Right ventricle myocardium inferior (tissue), 1 donor: ENCODE data around the gene CNPPD1. TPM values are rescaled to one million over a fixed set of nuclear protein-coding genes. Genes with fewer than 3 reads are reported as not detected.

ENCODE experiments used
- ATAC-seq: fragments of 200-7000 bp; cut with Tn5 transposase; one replicate; pipeline ENCODE4 v1.9.1; 2020; ENCODE audit warnings: mild to moderate bottlenecking, moderate library complexity
- DNase-seq: peaks from one replicate; pipeline ENCODE4 v3.0.0; 2021; ENCODE audit errors: missing footprints
- intact Hi-C: fragments of 100-400 bp; cut with DNase I; formaldehyde crosslinking; loops from one replicate; pipeline ENCODE4 v1.11.0; 2022
- total RNA-seq: library from RNA; stranded (reverse); fragmentation: NEBNext Ultra II Directional; extraction: Animal tissue kit (Norgen Biotek cat#: 25700); gene quantifications from one replicate; pipeline ENCODE4 v1.2.1, GENCODE V29; 2021
- donor health status: DM: no; HTN: yes; CAD: no; lungs with severe emphysema.

Gene CNPPD1
- total RNA-seq, 1 donor from 2014 or later, result 72.7 TPM

DNA sequence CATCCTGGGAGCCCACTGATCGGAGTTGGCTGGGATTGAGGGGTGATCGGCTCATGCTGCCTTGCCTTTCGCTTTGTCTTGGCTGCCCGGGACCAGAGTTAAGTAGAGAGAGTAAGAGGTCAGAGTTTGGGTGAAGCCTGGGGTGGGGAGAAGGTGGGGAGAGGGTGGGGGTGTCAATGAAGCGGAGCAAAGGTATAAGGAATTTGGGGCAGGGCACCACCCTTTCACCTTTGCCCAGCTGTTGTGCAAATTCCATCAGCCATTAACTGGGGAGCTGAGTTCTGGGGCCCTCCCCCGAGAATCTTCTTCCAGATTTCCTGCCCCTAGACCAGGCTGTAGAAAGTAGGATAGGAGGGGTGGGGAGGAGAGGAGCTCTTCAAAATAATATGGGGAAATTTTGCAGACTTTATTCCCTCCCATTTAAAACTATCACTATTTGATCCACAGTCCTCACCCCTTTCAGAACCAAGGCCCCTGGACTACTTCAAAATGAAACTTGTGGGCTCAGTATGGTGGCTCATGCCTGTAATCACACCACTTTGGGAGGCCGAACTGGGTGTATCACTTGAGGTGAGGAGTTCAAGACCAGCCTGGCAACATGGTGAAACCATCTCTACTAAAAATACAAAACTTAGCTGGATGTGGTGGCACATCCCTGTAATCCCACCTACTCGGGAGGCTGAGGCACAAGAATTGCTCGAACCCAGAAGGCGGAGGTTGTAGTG lies 6.6 kb downstream of the CNPPD1 start, which contains the start of gene SLC23A3:
Gene SLC23A3 (minus strand): TSS at position 100 of the 725 bp plus-strand sequence. CDS start 45 bp downstream, at position 55.
- no peak for DNase-seq
- intact Hi-C loops, result no loop called here

DNA sequence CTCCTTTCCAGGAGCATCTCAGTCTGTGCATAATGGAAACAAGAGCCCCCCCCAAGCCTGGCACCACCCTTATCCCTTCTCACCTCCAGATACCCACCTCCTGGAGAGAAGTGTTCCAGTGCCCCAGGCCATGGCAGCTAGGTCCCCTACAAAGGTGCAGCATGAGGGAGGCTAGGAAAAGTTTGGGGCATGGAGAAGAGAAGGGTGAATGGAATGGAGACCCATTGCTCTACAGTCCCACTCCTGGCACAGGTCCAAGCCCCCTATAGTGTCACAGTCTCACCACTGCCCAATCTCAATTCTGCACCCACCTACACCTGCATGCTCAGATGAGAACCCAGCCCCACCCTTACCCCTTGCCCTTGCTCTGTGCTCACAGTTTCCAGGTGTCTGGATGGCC lies 7.8 kb downstream of the CNPPD1 start:
- no peak for DNase-seq
- no peak for ATAC-seq
- intact Hi-C loops, result no loop called here

More for the DNA sequence above, 6.6 kb downstream of the CNPPD1 start, which contains the start of gene SLC23A3:
- no peak for ATAC-seq

DNA sequence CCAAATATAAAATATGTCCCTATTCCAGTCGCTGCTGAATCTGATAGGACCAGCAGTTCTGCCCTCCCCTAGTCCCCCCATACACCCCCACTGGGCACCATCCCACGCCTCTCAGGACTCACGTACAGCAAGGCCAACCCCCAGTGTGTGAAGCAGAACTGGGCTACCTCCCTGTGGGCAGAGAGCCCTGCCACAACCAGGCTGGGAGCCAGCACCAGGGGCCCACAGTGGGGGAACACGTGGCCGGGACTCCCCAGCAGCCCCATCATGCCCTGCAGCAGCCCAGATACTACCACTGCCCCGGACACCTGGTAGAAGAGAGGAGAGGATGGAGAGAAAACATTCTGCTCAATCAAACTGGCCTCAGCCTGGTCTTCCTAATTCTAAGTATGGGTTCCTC lies 8.2 kb downstream of the CNPPD1 start:
- intact Hi-C loops, result no loop called here
- ATAC-seq (no peak), DNase-seq (no peak)

DNA sequence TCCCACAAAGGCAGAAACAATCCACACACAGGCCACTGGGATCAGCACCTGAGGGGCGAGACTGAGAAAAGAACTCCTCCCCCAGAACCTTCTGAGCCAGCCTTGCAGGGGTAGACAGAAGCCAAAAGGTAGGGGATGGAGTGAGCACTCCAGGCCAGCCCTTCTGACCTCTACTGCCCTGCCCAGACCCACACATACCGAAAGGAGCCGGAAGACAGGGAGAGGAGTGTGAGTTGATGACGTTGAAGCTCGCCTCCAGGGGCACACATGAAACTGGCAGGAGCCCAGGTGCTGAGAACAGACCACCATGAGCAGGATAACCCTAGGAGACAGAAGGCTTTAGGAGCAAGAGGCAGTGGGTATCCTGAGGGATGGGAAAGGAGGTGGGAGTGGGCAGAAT lies 8.7 kb downstream of the CNPPD1 start:
- intact Hi-C loops, result no loop called here
- ATAC-seq (no peak), DNase-seq (no peak)

DNA sequence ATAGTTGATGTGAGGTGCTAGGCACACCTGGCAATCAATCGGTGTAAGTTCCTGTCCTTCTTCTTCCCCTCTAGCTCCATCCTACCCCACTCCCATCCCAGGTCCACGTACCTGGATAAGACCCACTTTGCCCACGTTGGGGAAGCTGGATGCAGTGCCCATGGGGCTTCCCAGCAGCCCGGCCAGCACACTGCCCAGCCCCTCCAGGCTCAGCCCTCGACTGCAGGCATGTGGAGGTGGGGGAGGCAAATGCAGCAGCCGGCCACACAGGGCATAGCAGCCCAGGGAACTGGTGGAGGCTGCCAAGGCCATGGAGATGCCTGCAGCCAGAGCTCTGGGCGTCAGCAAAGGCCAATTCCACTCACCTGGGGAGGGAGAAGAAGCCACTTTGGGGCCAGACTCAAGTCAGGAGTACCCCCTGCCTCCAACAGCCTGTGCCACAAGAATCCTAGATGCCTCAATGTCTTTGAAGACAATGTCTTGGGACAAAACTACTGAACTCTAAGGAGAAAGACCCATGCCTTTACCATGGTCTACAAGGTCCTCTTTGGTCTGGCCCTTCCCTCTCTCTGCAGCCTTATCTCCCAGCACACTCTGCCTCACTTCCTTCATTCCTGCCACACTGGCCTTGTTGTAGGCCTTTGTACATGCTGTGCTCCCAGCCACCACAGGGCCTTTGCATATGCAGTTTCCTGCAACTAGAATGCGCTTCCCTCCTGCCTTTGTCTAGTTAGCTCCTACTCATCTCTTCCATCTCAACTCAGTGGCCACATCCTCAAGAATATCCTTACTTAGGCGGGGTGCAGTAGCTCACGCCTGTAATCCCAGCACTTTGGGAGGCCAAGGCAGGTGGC lies 11.4 kb downstream of the CNPPD1 start:
- ATAC-seq, result no peak
- DNase-seq, result no peak
- intact Hi-C loops, result no loop called here

DNA sequence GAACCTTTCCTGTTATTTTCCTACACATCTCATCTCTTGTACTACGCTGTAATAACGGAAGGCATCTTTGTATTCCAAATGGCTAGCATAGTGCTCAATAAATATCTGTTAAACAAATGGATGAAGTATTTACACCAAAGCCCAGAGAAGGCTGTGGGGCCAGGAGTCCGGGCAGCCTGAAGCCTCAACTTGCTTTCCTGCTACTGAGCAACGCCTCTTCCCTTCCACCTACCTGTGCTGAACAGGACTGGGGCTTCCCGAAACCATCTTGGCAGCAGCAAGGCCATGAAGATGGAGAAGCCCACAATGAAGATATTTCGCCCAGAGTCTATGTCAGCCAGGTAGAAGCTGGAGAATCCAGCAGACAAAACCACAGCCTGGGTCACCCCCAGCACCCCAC lies 13.6 kb downstream of the CNPPD1 start:
- intact Hi-C loops, result no loop called here
- ATAC-seq, result no peak
- DNase-seq, result no peak

DNA sequence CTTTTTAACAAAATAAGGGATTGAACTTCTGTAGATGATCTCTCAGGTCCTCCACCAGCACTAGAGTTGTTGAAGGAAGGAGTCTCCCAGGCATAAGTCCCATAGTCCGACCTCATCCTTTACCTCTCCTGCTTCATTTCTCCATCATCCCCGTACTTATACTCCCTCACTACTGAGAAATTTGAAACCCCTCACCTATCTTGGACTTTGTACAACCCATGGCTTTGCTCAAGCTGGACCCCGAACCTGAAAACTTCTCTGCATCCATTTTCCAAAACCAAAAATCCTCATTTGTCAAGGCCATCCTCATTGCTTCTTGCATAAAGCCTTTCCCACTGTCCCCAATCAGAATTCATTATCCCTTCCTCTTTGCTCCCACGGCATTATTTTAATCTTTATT lies 15.6 kb downstream of the CNPPD1 start:
- ATAC-seq (no peak), DNase-seq (no peak)
- intact Hi-C loops, result no loop called here

DNA sequence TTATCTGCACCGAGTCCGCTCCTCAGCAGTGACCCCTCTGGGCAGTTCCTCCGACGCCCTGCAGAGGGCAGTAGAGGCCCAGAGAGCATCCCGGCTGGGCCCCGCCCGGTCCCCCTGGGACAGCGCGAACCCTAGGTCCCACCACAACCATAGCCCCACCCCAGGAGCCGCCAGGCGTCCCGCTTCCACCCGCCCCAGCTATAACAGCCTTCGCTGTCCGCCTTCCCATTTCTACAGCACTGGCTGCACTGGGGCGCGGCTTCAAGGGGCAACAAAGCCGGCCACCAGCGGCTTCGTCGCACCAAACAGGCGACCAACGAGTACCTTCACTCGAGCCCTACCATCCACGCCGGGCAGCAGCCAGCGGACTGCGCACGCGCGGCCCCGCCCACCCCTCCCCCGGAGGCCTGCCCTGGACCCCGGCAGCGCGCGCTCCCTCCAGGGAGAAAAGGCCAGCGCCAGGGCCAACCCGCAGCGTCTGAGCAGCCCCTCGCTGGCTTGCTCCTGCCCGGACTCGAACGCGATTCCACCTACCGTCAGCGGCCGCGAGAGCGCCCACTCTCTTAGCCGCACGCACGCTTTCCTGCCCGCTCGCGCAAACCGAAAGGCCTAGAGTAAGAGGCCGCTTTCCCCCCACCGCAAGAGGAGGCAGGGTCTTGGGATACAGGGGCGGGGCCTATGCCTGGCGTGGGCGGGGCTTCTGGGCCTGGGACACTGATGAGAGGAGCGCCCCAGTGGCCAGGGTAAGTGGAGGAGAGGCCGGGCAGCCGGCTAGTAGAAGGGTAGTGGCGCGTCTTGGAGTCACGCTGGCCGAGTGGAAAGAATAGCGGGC lies 16.3 kb downstream of the CNPPD1 start, which contains the start of gene NHEJ1:
Gene NHEJ1 (minus strand): TSS at position 630 of the 832 bp plus-strand sequence. CDS start 2,453 bp downstream, outside the sequence.
- ATAC-seq, result peak; percentile 98
- intact Hi-C loops, result loop anchor here (1.0 kb wide), 3 partner anchors 17 to 138 kb away; no protein-coding TSS in a partner anchor
- peak; percentile 98 for DNase-seq

DNA sequence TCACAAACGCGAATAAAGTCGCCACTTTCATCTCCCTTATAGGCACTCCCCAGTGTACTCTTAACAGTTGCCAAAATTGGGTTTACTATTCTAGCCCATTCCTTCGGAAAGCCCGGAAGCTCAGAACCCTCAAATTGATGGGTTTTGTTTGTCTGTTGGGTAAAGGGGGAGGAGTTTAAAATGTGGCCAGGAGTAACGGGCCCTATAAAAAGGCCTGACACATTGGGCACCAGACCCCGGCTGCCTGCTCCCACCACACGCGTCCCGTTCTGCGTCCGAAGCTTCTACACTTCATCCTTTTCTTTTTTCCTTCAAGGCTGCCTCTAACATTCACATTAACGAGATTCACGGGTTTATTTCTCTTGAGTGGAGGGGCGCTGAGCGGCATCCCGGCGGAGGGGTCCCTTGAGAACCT lies 16.9 kb downstream of the CNPPD1 start:
- intact Hi-C loops, result loop anchor here (1.0 kb wide), 3 partner anchors 18 to 139 kb away; no protein-coding TSS in a partner anchor
- ATAC-seq (no peak), DNase-seq (no peak)

DNA sequence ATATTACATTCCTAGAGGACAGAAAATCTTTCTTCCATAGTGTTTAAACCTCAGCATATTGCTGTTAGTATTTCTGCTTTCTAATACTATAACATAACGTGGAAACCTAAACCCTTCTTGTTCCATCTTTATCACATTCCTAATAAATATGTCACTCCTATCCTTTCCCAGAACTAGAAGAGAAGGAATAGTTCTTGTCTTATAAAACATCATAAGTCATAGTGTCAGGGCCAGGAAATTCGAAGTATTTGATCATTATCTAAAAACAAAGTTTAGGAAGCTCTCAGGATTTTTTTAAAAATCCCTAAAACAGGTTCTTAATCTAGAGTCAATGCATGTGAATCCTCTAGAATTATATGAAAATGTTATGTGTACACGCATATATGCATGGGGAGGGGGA lies 18.1 kb downstream of the CNPPD1 start:
- intact Hi-C loops, result no loop called here
- DNase-seq (no peak), ATAC-seq (no peak)

DNA sequence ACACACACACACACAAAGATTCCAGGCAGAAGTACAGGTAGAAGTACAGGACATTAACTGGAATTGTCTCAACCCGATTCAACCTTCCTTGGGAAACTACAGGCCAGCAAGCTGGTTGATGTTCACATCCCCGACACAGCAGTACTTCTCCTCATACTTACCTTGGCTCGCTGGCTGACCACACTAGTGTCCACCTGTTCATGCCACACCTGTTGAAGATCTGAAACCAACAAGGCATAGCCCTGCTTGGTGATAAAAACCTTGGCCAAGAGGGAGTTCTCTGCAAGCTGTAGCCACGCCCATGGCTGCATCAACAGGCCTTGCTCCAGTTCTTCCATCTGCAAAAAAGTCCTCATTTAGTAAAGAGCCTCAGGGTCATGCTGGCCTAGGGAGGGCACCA lies 18.7 kb downstream of the CNPPD1 start:
- intact Hi-C loops, result no loop called here
- ATAC-seq (no peak), DNase-seq (no peak)

DNA sequence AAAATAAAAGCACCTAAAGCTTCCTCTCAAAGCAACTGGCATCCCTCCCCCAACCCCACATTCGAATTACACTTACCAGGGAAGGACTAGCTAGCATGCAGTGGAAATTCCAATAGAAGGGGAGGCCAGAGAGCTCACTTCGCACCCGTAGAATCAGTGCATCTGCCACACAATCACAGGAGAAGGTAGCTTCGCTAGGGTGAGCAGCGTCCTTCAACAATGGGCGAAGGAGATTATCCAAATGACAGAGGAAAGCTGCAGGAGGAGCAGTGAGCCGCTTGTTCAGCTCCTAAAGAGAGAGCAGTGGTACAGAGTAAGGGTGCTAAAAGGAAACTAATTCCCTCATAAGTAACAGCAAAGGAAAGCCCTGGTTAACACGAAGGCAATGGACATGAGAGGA lies 19.3 kb downstream of the CNPPD1 start:
- intact Hi-C loops, result no loop called here

DNA sequence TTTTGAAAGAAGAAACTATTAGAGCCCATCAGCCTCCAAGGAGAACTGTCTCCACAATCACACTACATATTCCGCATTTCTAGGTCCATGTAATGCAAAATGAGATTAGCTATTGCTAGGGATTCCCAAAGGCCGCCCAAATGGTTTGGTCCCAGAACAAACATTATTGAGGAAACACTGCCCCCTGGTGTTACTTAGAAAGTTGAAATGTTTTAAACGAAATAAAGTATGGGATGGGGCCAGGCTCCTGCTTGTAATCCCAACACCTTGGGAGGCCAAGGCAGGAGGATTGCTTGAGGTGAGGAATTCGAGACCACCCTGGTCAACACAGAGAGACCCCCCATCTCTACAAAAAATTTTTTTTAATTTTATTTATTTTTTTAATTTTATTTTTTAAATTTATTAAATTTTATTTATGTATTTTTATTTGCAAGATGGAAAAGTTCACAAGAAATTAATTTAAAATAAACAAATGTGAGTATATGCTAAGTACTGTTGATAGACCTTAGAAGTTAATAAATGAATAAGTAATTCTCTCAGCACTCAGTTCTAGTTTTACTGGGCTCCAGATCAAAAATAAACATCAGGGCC lies 21.6 kb downstream of the CNPPD1 start:
- intact Hi-C loops, result loop anchor here (2.0 kb wide), 1 partner anchor 96 kb away; no protein-coding TSS in a partner anchor
- no peak for DNase-seq

More for the DNA sequence above, 19.3 kb downstream of the CNPPD1 start:
- DNase-seq (no peak), ATAC-seq (no peak)

DNA sequence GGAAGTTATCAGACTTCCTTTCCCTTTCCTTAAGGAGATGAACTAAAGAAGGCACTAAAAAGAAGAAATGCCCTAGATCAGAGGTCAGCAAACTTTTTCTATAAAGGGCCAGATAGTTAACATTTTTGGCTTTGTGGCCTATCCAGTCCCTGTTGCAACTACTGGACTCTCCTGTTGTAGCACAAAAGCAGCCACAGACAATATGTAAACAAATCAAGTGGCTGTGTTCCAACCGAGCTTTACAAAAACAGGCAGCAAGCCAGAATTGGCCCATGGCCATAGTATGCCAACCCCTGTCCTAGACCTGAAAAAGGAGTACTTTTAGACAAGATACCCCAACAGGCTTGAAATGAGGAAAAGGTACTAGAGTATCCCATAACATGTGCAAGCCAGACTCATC lies 27.1 kb downstream of the CNPPD1 start:
- DNase-seq, result no peak
- no peak for ATAC-seq
- intact Hi-C loops, result no loop called here

More for the DNA sequence above, 21.6 kb downstream of the CNPPD1 start:
- no peak for ATAC-seq

DNA sequence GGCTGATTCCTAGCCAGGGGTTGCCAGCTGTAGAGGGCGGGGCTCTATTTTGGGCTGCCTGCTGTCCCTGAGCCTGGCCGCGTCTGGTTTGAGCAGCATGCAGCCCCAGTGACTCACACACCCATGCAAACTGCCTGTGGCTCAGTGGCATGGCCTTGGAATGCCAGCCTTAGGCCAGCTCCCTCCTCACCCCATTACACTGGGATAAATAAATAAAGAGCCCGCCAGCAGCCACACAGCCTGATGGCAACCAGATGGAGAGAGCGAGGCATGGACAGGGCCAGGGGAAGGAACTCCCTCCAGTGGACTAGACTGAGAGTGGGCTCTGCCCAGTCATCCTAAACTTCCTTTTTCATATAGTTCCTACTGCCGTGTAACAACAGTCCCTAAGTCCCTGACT lies 34.4 kb downstream of the CNPPD1 start:
- ATAC-seq, result no peak
- DNase-seq, result no peak
- intact Hi-C loops, result no loop called here

DNA sequence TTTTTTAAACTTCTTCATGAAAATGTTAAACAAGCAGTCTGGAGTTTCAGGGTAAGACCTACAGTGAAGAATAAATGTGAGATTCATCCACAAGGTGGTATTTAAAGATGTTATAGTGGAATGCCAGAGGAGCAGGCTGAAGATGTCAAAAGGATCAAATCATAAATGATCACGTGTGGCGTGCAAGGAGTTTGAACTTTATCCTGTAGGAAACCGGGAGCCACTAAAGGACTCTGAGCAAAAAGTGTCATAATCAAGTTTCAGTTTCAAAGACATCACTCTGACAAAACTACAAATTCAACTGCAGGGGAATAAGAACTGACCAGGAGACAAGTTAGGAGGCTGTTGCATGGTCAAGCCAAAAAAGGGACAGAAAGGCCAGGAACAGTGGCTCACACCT lies 36.0 kb downstream of the CNPPD1 start:
- DNase-seq (no peak), ATAC-seq (no peak)
- intact Hi-C loops, result no loop called here

DNA sequence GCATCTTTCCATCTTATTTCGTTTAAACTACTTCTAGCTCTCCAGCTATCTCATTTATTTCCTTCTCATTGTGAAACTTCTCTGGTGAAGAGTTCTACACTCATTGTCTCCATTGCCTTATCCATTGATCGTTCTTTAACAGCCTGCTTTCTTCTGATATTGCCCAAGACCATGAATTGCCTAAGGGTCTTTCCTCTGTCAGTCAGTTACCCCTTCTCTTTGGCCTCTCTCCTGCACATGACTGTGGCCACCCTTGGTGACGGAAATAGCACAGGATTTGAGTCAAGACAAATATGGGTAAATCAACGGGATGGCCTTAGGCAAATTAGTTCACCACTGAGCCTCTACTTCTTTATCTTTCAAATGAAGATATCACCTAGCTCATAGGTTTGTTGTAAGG lies 42.7 kb downstream of the CNPPD1 start:
- DNase-seq, result no peak
- no peak for ATAC-seq
- intact Hi-C loops, result no loop called here

DNA sequence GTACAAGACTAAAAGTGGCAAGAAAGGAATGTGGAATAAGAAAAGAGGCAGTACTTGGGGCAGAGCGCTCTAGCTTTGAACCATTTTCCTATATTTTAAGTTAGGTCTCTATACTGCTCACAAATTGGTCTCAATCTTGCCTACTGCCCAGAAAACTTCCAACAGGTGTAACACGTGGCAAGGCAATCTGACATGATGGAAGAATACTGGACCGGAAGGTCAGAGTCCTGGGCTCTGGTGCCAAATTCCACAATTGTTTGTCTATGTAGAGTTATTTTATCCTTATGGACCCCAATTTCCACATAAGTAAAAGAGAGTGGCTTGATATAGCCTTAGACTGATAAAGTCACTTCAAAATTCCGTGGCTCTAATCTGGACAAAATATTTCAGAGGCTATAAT lies 45.0 kb downstream of the CNPPD1 start:
- ATAC-seq (no peak), DNase-seq (no peak)
- intact Hi-C loops, result no loop called here
